Measurements from ENCODE around the gene AMIGO1. TPM values are rescaled to one million over a fixed set of nuclear protein-coding genes. Genes with fewer than 3 reads are reported as not detected.
"Not testable (repeated sequence)": the region's sequence is repeated elsewhere in the genome, so short reads cannot be mapped to it uniquely, and the experiment has no call there.

AMIGO1 gene
- total RNA-seq, 2 donors from 2014 or later, result 0.97 to 1.3 TPM

DNA sequence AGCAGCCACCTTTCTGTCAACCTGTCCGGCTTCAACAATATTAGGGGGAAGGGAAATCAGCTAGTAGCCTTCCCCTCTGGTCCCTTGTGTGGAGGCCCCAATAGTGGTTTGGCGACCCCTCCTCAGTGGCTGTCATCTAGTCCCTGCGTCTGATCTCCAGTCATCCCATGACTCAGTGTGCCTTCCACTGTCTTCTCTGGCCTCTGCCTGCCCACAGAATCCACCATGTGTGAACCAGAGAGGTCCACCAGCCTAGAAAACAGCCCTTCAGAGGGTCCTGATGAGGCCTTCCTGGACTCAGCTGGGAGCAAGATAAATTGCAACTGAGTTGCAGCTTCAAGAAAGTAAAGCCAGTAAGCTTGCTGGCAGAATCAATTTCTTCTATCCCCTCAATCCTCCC, 29.6 kb downstream of the AMIGO1 start:
- DNase-seq (ENCODE audit: low spot score in 2 of 2), result peak in 1 of 2 donors; percentile 51
- no peak for ATAC-seq
- H3K27ac Mint-ChIP-seq, result no peak overlapping the region
- no peaks in the 10 kb centered on the region for H3K9me3 Mint-ChIP-seq
- H3K36me3 Mint-ChIP-seq, result peaks cover 0 to 9% of the 10 kb centered on the region in 2 donors

DNA sequence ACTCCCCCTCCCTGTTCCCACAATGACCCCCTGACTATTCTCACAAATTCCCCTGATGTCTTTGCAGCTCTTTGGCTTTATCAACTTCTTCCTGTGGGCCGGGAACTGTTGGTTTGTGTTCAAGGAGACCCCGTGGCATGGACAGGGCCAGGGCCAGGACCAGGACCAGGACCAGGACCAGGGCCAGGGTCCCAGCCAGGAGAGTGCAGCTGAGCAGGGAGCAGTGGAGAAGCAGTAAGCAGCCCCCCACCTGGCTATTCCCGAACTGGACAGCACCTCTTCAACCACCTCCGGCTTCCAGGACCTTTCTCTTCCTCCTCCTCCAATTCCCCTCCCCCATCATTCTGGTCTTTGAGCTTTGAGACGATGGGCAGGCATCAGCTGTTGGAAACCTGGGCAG, 30.2 kb downstream of the AMIGO1 start:
- H3K36me3 Mint-ChIP-seq, result peaks cover 0 to 3% of the 10 kb centered on the region in 2 donors
- ATAC-seq, result no peak
- H3K9me3 Mint-ChIP-seq, result no peaks in the 10 kb centered on the region
- H3K27ac Mint-ChIP-seq, result no peak overlapping the region
- DNase-seq (ENCODE audit: low spot score in 2 of 2), result peak in 1 of 2 donors; percentile 26

DNA sequence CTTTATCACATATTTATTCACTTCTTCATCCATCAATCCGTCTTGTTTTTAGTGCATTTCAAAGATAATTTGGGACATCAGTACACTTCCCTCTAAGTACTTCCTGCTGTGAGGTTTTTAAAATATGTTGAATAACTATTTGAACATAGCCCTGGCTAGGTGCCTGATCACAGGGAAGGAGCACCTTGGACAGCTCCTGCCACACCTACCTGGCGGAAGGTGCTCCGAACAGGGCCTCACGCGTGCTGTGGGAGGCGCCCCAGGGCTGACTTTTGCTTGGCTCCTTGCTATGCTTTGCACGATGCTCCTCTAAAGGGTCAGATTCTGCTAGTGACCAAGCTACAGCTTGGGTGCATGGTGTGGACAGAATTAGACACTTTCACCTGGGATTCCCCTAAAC, 30.7 kb downstream of the AMIGO1 start:
- no peaks in the 10 kb centered on the region for H3K9me3 Mint-ChIP-seq
- H3K27ac Mint-ChIP-seq, result no peak overlapping the region
- H3K36me3 Mint-ChIP-seq, result no peaks in the 10 kb centered on the region
- DNase-seq (ENCODE audit: low spot score in 2 of 2) (peak in 1 of 2 donors; percentile 44), ATAC-seq (no peak)

DNA sequence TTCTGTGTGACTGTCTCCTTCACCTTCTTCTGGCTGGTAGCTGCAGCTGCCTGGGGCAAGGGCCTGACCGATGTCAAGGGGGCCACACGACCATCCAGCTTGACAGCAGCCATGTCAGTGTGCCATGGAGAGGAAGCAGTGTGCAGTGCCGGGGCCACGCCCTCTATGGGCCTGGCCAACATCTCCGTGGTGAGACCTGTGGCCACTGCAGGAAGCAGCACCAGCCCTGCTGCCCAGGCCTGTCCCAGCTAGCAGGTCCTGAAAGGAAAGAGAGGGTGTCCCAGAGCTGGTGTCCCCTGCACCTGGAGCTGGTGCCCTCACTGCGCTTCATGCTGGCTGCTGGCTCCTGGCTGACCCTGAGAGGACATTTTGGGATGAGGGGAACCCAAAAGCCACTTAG, 31.7 kb downstream of the AMIGO1 start:
- no peaks in the 10 kb centered on the region for H3K36me3 Mint-ChIP-seq
- H3K27ac Mint-ChIP-seq, result no peak overlapping the region
- ATAC-seq (no peak), DNase-seq (ENCODE audit: low spot score in 2 of 2) (no peak)
- no peaks in the 10 kb centered on the region for H3K9me3 Mint-ChIP-seq

DNA sequence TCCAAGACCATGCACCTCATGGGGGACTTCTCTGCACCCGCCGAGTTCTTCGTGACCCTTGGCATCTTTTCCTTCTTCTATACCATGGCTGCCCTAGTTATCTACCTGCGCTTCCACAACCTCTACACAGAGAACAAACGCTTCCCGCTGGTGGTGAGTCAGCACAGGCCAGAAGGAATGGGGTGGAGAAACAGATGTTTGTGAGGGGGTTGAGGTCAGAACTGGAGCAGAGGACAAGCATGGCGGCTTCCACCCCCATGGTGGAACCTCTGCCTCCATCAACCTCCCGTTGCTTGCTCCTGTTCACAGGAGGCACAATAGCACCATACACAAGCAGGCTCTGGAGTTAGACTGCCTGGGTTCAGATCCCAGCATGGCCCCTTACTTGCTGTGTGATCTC, 32.7 kb downstream of the AMIGO1 start:
- Mint-ChIP-seq H3K9me3 (no peaks in the 10 kb centered on the region), H3K27ac (no peak overlapping the region), H3K36me3 (no peaks in the 10 kb centered on the region)
- ATAC-seq (no peak), DNase-seq (ENCODE audit: low spot score in 2 of 2) (peak in 1 of 2 donors; percentile 35)

DNA sequence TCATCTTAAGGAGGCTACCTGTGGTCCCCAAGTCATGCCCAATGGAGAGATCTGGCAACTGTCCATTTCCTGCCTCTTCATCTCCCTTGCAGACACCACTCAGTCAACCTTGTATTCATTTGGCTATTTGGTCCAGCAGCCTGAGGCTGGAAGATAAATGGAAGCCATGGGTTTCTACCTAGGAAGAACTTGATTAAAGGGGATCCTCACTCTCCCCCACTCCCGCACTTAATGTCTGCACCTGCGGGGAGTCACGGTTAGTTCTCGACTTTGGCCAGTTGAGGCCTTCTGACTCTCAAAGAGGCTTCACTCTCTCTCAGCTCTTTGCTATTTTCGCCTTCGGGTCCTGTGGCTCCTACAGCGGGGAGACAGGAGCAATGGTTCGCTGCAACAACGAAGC, 34.3 kb downstream of the AMIGO1 start:
- Mint-ChIP-seq H3K36me3 (no peaks in the 10 kb centered on the region), H3K27ac (no peak overlapping the region), H3K9me3 (no peaks in the 10 kb centered on the region)
- ATAC-seq, result no peak
- DNase-seq (ENCODE audit: low spot score in 2 of 2), result peak in 1 of 2 donors; percentile 7

DNA sequence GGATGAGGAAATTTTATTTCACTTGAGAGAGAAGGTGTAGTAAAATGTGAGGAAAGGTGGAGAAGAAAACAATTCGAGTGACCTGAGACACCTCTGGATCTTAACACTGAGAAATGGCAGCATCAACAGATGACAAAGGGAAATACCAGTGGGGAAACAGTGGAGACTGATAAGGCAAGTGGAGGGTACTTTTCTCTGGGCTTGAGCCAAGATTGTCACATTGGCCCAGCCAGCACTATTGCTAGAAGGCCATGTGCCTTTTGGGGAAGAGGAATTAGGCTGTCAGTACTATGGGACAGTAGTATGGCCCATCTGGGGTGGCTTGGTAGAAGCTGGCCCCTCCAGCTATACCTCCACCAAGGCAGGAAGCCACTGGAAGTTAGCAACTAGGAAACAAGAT, 34.8 kb downstream of the AMIGO1 start:
- DNase-seq (ENCODE audit: low spot score in 2 of 2) (no peak), ATAC-seq (no peak)
- no peak overlapping the region for H3K27ac Mint-ChIP-seq
- no peaks in the 10 kb centered on the region for H3K36me3 Mint-ChIP-seq
- H3K9me3 Mint-ChIP-seq, result no peaks in the 10 kb centered on the region

DNA sequence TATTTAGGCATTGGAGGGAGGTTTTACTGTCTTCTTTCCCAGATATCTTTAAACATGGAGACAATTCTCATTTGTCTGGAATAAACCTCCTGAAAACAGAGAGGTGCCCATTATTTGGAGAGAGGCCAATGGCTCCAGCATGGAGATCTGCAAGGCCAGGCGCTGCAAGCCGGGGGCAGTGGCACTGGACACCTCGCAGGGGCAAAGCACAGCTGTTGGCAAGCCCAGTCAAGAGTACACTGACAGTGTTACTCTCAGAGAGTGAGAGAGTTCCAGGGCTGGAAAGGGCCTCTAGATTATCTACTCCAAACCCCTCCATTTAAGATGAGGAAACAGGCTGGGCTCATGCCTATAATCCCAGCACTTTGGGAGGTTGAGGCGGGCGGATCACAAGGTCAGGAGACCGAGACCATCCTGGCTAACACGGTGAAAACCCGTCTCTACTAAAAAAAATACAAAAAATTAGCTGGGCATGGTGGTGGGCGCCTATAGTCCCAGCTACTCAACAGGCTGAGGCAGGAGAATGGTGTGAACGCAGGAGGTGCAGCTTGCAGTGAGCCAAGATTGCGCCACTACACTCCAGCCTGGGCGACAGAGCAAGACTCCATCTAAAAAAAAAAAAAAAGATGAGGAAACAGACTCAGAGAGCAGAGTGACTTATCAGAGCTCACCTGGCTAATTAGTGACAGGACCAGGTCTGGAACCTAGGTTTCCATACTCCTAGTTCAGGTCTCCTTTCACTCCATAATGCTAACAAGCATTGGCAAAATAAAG, 36.1 kb downstream of the AMIGO1 start:
- not testable (repeated sequence) for H3K9me3 Mint-ChIP-seq; H3K36me3 Mint-ChIP-seq; H3K27ac Mint-ChIP-seq; DNase-seq (ENCODE audit: low spot score in 2 of 2); ATAC-seq

DNA sequence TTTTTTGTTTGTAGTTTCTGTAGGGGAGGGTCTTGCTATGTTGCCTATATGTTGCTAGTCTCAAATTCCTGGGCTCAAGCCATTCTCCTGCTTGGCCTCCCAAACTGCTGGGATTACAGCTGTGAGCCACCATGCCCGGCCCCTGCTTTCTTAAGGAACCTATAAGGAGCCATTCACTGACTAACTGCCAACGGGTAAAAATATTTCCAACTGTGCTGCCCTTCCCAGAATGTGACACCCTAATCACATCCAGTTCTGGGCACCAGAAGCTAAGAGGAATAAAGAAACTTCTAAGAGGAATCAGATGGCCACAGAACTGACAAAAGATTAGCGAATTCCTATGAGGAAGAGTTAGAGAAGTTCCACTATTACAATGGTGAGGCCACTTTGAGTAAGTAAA, 36.7 kb downstream of the AMIGO1 start:
- Mint-ChIP-seq H3K27ac (no peak overlapping the region), H3K36me3 (no peaks in the 10 kb centered on the region), H3K9me3 (no peaks in the 10 kb centered on the region)
- DNase-seq (ENCODE audit: low spot score in 2 of 2) (no peak), ATAC-seq (no peak)

DNA sequence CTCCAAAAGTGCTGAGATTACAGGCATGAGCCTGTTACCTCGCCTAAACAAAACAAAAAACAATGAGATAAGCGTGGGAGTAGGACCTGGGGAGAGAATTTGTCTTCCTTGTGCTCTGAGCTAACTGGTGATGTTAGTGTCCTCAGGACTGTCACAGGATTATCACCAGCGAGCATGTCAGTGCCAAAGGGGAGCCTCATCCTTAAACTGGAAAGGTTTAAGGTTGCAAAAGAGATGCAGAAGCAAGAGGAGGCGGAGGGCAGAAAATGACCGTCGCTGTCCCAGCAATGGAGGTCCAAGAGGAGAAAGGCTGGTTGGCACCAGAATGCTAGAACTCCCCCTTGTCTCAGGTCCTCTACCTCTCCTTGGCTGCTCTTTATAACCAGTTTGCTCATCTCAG, 39.3 kb downstream of the AMIGO1 start:
- no peak overlapping the region for H3K27ac Mint-ChIP-seq
- H3K9me3 Mint-ChIP-seq, result no peaks in the 10 kb centered on the region
- DNase-seq (ENCODE audit: low spot score in 2 of 2) (no peak), ATAC-seq (no peak)
- H3K36me3 Mint-ChIP-seq, result no peaks in the 10 kb centered on the region

DNA sequence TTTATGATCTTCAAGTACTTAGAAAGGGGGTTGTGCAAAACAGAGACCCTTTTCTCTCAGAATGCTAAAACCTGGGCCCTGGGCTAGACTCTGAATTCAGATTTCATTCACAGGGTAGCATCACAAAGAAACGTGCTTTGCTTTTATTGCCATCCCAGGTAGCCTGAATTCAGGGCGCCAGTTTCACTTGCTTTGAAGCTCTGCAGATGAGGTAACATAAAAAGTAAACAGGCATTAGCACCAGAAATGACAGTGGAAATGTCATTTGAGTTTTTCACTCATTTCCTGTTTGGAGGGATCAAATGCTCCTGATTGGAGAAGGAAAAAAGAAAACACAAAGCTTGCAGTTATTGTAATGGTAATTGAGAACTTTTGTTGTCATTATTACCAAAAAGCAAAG, 40.6 kb downstream of the AMIGO1 start:
- DNase-seq (ENCODE audit: low spot score in 2 of 2) (no peak), ATAC-seq (no peak)
- H3K27ac Mint-ChIP-seq, result no peak overlapping the region
- no peaks in the 10 kb centered on the region for H3K9me3 Mint-ChIP-seq
- no peaks in the 10 kb centered on the region for H3K36me3 Mint-ChIP-seq

DNA sequence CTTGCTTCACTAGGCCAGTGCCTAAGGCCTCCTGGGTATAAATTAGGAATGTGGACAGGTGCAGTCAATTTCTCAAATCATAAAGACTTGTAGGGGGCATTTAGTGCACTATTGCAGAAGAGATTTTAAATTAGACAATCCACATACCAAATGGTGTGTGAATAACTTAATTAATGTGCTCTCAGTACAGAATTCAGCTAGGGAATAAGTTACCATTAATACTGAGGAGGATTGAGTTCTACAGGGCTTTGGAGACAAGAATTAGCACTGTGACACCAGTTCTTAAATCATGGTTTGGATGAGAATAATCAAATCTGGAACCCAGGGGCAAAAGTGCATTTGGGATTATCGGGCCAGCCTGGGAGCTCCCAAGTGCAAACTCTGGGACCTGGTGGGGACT, 41.5 kb downstream of the AMIGO1 start:
- no peak for DNase-seq (ENCODE audit: low spot score in 2 of 2)
- no peak overlapping the region for H3K27ac Mint-ChIP-seq
- no peak for ATAC-seq
- H3K9me3 Mint-ChIP-seq, result no peaks in the 10 kb centered on the region
- H3K36me3 Mint-ChIP-seq, result no peaks in the 10 kb centered on the region

DNA sequence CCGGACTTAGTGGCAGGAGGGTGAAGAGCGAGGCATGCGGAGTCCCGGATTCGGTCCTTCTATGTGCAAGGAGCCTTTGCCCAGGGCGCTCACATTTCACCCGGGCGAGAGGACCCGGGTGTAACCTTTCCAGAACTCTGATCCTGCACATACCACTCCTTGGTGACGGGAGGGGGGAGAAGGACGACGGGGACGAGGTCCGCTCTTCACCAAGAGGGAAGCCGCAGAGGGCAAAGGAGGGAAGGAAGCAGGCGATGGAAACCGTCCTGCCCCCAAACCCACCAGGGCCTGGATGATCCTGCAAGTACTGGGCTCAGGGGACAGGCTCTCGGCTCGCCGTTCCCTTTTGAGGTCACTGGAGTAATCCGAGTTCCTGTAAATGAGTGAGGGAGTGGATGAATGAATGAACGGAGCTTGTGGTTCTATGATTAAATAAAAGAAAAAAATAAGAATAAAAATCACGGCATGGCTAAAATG, 42.2 kb downstream of the AMIGO1 start:
- DNase-seq (ENCODE audit: low spot score in 2 of 2), result no peak

DNA sequence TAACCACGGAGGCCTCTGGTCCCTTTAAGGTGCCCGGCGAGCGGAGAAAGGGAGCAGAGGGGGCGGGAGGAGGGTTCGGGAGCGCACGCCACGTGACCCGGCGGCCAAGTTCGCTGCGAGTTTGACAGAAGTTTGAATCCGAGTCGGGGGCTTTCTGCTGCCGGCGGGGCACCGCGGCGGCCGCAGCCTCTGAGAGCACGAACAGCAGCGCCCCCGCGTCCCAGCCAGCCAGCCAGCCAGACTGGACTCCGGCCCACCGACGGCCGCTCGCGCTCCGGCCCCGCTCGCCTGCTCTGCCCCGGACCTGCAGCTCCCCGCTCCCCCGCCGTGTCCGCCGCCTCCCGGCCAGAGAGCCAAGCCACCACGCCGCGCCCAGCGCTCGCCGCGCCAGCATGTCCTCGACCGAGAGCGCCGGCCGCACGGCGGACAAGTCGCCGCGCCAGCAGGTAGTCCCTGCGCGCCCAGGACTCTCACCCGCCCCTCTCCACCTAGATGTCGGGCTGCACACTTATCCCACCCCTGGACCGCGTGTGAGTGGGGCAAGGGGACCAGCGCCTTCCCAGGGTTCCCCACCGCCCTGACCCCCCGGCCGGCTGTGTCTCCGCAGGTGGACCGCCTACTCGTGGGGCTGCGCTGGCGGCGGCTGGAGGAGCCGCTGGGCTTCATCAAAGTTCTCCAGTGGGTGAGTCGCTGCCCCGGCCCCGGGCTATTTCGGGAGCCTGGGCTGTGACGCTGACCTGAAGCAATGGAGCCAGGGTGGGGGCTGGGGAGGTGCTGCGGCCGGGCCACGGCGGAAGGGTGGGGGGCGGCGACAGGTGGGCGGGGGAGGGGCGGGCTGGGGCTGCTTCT, 42.9 kb downstream of the AMIGO1 start, which contains the start of gene SYPL2:
Gene SYPL2 (plus strand): TSS at position 95 of the 849 bp plus-strand sequence. CDS start 298 bp downstream, at position 393.
- peak within 1 kb of the TSS in 1 of 2 donors; percentile 29 for H3K27ac Mint-ChIP-seq
- ATAC-seq (peak; percentile 51 to 57), DNase-seq (ENCODE audit: low spot score in 2 of 2) (no peak)
- H3K9me3 Mint-ChIP-seq, result no peaks in the 10 kb centered on the region
- H3K36me3 Mint-ChIP-seq, result no peaks in the 10 kb centered on the region

More for the DNA sequence above, 42.2 kb downstream of the AMIGO1 start:
- Mint-ChIP-seq H3K9me3 (no peaks in the 10 kb centered on the region), H3K36me3 (no peaks in the 10 kb centered on the region), H3K27ac (no peak overlapping the region)
- ATAC-seq, result no peak

DNA sequence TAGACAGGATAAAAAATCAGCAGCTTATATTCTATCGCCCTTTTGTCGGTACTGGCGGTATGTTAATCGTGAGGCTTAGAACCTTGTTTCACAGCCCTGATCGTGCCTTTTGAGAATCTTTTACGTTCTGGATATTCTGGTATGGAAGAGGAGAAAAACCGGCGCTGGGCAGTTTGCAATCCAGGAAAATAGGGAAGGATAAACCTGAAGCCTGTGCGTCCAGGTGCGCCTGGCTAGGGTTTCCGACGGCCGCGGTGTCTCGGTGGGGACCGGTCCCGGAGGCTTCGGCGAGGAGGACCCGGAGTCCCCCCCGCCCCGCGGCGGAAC, 43.4 kb downstream of the AMIGO1 start:
- Mint-ChIP-seq H3K36me3 (no peaks in the 10 kb centered on the region), H3K9me3 (no peaks in the 10 kb centered on the region), H3K27ac (peak overlapping the region in 1 of 2 donors; percentile 29)
- ATAC-seq, result no peak
- DNase-seq (ENCODE audit: low spot score in 2 of 2), result no peak

DNA sequence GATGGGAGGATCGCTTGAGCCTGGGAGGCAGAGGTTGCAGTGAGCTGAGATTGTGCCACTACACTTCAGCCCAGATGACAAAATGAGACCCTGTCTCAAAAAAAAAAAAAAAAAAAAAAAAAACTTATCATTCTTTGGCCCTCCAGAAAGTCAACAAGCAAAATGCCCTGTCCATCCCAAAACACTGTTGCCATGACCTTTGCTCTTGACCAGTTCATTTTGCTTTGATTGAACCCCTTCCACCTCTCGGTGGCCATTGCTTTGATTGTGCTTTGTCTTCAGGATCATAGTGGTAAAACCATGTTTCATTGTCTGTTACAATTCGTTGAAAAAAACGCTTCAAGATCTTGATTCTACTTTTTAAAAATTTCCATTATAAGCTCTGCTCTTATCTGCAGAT, 51.7 kb downstream of the AMIGO1 start:
- DNase-seq (ENCODE audit: low spot score in 2 of 2) (no peak), ATAC-seq (no peak)
- H3K27ac Mint-ChIP-seq, result no peak overlapping the region
- peaks cover 0 to 13% of the 10 kb centered on the region in 2 donors for H3K9me3 Mint-ChIP-seq
- peaks cover 10 to 22% of the 10 kb centered on the region in 2 donors for H3K36me3 Mint-ChIP-seq

DNA sequence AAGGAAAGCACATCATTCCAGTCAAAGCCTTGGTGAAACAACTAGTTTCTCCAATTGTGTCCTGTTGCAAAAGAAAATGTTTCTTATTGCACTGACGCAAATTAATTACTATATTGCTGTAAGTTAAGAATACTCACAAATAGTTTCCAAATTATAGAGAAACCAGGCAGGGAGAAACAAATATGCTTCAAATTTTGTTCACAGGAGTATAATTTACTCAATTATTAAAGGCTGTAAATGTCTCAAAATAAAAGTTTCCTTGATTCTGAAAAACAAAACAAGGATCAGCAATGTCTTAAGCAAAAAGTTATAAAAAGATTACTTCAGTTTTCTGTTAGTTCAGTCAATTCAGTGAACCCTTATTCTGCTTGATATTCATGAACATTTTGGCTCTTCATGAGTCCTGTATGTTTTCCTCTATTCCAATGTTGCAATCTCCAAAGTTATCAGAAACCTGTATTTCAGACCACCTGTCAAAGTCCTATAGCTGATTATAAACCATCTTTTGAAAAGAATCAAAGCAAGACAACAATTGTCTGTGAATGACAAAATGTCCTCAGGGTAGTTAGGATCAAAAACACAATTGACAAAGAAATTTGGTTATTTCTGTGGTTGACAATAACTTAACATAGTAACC, 54.9 kb downstream of the AMIGO1 start:
- no peak for DNase-seq (ENCODE audit: low spot score in 2 of 2)
- ATAC-seq, result no peak
- H3K27ac Mint-ChIP-seq, result no peak overlapping the region
- H3K9me3 Mint-ChIP-seq, result peaks cover 0 to 13% of the 10 kb centered on the region in 2 donors
- peaks cover 10 to 22% of the 10 kb centered on the region in 2 donors for H3K36me3 Mint-ChIP-seq

Measured in activated naive CD4-positive, alpha-beta T cell treated with anti-CD3 and anti-CD28 coated beads, Interleukin-2, amount 50 U/mL, for 72 hours (primary cell).